ENCODE data around the gene ATP6V1B1.

GRCh38 chr2:71001592-71001927, 65.9 kb downstream of the ATP6V1B1 start:
- no peak for TF ChIP-seq NR2C2 (IDR thresholded peaks at IDR 0.05; ENCODE audit: borderline replicate concordance, control insufficient read depth, insufficient read length, low read depth)
- TF ChIP-seq POLR2AphosphoS5 (IDR thresholded peaks at IDR 0.05; ENCODE audit: low read length), result no peak
- TF ChIP-seq POLR2A (IDR thresholded peaks at IDR 0.05; ENCODE audit: low read depth, low read length), result no peak
- no peak for TF ChIP-seq RAD21 (IDR thresholded peaks at IDR 0.05; ENCODE audit: insufficient read depth, low read depth, low read length)
- TF ChIP-seq MAX (IDR thresholded peaks at IDR 0.05; ENCODE audit: low read depth, low read length), result no peak
- no peak for TF ChIP-seq RUNX3 (IDR thresholded peaks at IDR 0.05; ENCODE audit: low read length)
- TF ChIP-seq EZH2 (IDR thresholded peaks at IDR 0.05; ENCODE audit: borderline replicate concordance, control insufficient read depth, low read depth, low read length), result no peak
- TF ChIP-seq CTCF (IDR thresholded peaks at IDR 0.05 in 2 of 3, conservative IDR thresholded peaks at IDR 0.05 in 1 of 3; ENCODE audit: control insufficient read depth in 2 of 3, extremely low read depth in 1 of 3, insufficient read depth in 1 of 3, low read depth in 3 of 3, low read length in 3 of 3), result no peak
- no peak for TF ChIP-seq MXI1 (IDR thresholded peaks at IDR 0.05; ENCODE audit: low read depth, low read length)
- TF ChIP-seq ZNF384 (IDR thresholded peaks at IDR 0.05; ENCODE audit: borderline replicate concordance, low read depth, low read length), result no peak

Measured in GM12878 (cell line).